Cardiac fibroblast (primary cell): Measurements from ENCODE around the gene SLC38A1.

Experiments used
- DNase-seq, 2 donors: peaks; one replicate each; pipeline versions ENCODE4 v3.0.0 to v3.0.0-alpha.2; 2010; ENCODE audit warnings: low read depth in 2 of 2
- H3K4me3 ChIP-seq, 2 donors: replicated peaks in 1 of 2; 1 replicate in 1 of 2; 2 replicates in 1 of 2; pipeline ENCODE4 v1.5.1; 2011; ENCODE audit warnings: low read depth in 2 of 2, low read length in 2 of 2, mild to moderate bottlenecking in 2 of 2, moderate library complexity in 1 of 2
- CTCF ChIP-seq: IDR thresholded peaks from one replicate; pipeline ENCODE4 v1.5.1; 2011; ENCODE audit warnings: low read depth, mild to moderate bottlenecking, low read length, inconsistent platforms

Gene SLC38A1

GRCh38 chr12:46268583-46269428 lies at the start of gene SLC38A1:
SLC38A1 (minus strand) TSS chr12:46269043; CDS start chr12:46239800, 29,243 bp downstream.
- DNase-seq = peak; percentile 69 to 73
- H3K4me3 ChIP-seq = peak within 1 kb of the TSS; percentile 75 to 76
- no peak for TF ChIP-seq CTCF

- DNase-seq = no peak
- TF ChIP-seq CTCF = no peak
- no peak overlapping the region for H3K4me3 ChIP-seq
These were observed 49.2 kb upstream of the SLC38A1 start for GRCh38 chr12:46318037-46318436.

- DNase-seq = peak in 1 of 2 donors; percentile 19
- no peak overlapping the region for H3K4me3 ChIP-seq
- TF ChIP-seq CTCF = no peak
These were observed 35.2 kb upstream of the SLC38A1 start for GRCh38 chr12:46304070-46304469.

- DNase-seq = peak; percentile 58 to 64
- no peak overlapping the region for H3K4me3 ChIP-seq
- peak; percentile 54 for TF ChIP-seq CTCF
These were observed 34.3 kb upstream of the SLC38A1 start for GRCh38 chr12:46303039-46303666.

- no peak for TF ChIP-seq CTCF
- peak; percentile 18 to 53 for DNase-seq
- H3K4me3 ChIP-seq = no peak overlapping the region
These were observed 32.1 kb upstream of the SLC38A1 start for GRCh38 chr12:46300910-46301309.

GRCh38 chr12:46299851-46300250 lies 31.0 kb upstream of the SLC38A1 start:
- peak in 1 of 2 donors; percentile 6 for DNase-seq
- TF ChIP-seq CTCF = no peak
- no peak overlapping the region for H3K4me3 ChIP-seq
